Endometrium (tissue), 2 donors: ENCODE results near the gene PPP2R5E.
"Not testable (repeated sequence)": the region's sequence is repeated elsewhere in the genome, so short reads cannot be mapped to it uniquely, and the experiment has no call there.

ENCODE experiments used
- FAIRE-seq: peaks from 2 replicates; lab custom pipeline; 2012; peaks lifted over from hg19 to GRCh38; lab: Jason Lieb, UNC
- donor health status: control.
- donor health status: control.

Gene PPP2R5E

DNA sequence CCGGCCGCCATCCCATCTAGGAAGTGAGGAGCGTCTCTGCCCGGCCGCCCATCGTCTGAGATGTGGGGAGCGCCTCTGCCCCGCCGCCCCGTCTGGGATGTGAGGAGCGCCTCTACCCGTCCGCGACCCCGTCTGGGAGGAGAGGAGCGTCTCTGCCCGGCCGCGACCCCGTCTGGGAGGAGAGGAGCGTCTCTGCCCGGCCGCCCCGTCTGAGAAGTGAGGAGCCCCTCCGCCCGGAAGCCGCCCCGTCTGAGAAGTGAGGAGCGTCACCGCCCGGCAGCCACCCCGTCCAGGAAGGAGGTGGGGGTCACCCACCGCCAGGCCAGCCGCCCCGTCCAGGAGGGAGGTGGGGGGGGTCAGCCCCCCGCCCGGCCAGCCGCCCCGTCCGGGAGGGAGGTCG lies 20.7 kb downstream of the PPP2R5E start:
- FAIRE-seq, result not testable (repeated sequence)

DNA sequence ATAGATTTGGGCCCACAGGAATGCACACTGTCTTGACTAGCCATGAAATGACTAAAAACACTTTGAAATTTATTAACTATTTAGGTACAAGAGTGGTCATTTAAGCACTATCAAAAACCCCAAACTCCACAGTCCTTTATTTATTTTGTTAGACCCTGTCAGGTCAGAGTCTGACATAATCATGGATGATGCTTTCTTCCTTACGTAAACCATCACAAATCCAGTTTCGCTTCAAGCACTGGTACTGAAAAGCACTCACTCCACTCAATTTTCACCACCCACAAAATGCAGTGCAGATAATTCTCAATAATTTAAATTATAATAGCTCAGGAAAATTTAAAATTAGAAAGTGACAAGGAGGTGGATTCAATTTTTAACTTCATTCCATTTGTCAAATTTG lies 25.8 kb downstream of the PPP2R5E start:
- no peak for FAIRE-seq

GRCh38 chr14:63515240-63515639 lies 27.9 kb downstream of the PPP2R5E start:
- no peak for FAIRE-seq

DNA sequence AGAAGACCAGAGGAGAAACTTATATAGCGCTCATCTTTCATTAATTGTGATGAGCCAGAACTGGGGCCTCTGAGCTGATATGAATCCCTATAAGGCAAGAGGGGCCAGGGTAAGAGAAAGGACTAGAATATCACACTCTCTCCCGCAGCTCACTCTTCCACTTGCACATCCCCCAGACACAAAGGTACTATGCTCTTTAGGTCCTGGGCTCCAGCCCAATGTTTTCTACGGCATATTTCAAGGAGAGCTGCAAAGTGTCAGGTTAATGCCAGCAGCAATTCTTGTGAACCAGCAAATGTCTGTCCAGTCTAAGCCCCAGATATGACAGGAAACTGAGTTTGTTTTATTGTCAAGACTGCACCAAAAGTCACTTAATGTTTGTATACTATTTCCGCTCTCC lies 29.4 kb downstream of the PPP2R5E start:
- FAIRE-seq, result no peak

- no peak for FAIRE-seq
These were observed 30.3 kb downstream of the PPP2R5E start for GRCh38 chr14:63512861-63513260.

- no peak for FAIRE-seq
These were observed 32.6 kb downstream of the PPP2R5E start for GRCh38 chr14:63510538-63510937.

- no peak for FAIRE-seq
These were observed 35.1 kb downstream of the PPP2R5E start for GRCh38 chr14:63508033-63508432.

GRCh38 chr14:63504648-63505047 lies 38.5 kb downstream of the PPP2R5E start:
- no peak for FAIRE-seq

GRCh38 chr14:63501429-63501828 lies 41.7 kb downstream of the PPP2R5E start:
- no peak for FAIRE-seq

DNA sequence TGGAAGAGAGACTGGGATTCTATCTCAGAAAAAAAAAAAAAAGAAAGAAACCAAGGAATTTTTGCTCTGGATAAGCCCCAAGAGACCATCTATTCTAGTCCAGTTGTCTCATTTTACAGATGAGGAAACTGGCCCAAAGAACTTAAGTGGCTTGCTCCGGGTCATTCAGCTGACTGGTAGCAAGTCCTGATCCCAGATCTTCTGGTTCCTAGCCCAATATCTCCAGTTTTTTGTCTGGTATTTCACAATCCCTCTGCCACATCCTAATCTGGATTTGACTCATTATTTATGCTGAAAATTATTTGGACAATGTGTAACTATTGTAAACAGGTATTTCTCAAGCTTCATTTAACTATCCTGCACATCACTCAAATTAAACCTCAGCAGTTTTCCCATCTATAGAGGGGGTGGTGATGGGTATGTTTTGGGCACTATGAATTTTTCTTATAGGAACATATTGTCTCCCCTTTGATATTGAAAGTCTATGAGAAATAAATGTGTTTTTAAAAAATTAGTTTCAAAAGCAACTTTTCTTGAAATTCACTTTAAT lies 43.4 kb downstream of the PPP2R5E start:
- FAIRE-seq, result no peak

DNA sequence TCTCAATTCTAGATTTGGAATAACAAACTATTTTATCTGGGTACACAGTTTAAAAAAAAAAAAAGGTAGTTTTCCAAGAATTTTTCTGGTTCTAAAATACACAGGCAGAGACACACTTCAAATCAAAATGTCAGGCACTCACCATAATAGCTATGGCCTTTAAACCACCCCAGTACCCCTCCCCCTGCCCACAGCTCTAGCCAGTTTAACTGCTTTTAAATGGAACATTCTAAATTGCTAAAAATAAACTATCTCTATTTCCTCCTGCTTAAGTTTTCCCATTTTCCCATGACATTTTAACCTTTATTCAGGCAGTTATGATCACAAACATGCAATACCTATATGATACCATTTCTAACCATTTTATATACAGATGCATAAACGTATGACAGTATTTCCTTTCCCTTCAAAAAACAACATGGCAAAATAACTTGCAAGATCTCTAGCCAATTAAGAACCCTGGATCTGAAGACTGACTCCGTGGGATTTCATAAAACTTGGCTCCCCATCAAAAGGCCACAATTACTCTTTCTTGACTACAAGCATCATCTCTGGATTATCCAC lies 46.3 kb downstream of the PPP2R5E start:
- no peak for FAIRE-seq

GRCh38 chr14:63493246-63493645 lies 49.9 kb downstream of the PPP2R5E start:
- FAIRE-seq, result no peak

GRCh38 chr14:63492391-63492790 lies 50.8 kb downstream of the PPP2R5E start:
- no peak for FAIRE-seq

- no peak for FAIRE-seq
These were observed 55.5 kb downstream of the PPP2R5E start for GRCh38 chr14:63487724-63488123.

- FAIRE-seq, result no peak
These were observed 56.4 kb downstream of the PPP2R5E start for GRCh38 chr14:63486738-63487137.

- FAIRE-seq, result no peak
These were observed 59.9 kb downstream of the PPP2R5E start for GRCh38 chr14:63483315-63483714.

DNA sequence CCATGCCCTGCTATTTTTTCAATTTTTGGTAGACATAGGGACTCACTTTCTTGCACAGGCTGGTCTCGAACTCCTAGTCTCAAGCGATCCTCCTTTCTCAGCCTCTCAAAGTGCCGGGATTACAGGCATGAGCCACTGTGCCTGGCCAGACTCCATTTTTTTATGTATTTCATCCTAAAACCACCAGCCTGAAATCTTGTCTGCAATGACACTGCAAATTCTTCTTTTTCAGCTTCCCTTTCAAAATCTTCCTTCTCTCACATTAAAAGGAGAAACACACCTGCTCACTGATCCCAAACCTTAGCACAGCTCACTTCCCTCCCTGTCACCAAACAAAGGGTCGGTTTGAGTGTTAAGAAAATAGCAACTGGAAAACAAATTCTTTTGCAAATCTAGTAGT lies 62.6 kb downstream of the PPP2R5E start:
- no peak for FAIRE-seq

GRCh38 chr14:63478437-63478852 lies 64.7 kb downstream of the PPP2R5E start:
- FAIRE-seq, result no peak

- no peak for FAIRE-seq
These were observed 65.2 kb downstream of the PPP2R5E start for GRCh38 chr14:63478010-63478409.

DNA sequence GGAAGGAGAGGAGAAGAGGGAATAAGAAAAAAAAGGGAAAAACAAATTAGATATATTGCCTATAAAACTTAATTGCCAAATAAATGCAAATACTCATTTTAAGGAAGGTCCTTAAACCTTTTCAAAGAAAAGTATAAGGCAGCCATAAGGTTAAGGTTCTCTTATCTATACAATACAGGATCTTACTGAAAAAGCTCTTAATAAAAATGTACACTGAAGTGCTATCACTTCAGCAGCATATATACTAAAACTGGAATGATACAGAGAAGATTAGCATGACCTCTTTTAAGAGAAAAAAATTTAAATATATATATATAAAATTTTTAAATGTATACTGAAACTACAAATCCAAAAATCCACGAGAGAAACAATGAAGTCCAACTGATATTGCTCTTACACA lies 65.6 kb downstream of the PPP2R5E start:
- FAIRE-seq, result no peak

DNA sequence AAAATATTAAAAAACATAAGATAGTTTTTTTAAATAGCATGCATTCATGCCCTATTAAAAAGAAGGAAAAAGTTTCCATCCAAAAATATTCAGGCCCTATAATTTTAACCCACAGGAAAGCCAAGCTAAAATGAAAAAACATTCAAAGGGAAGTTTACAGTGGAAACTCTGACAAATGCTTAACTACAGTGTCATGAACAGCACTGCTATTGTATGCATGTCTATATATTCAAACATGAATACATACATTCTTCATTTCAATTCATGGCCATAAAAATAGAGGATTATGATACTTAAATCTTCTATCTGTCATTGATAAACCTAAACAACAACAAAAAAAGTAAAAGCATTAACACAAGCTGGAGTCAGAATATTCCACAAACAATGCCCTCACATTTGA lies 67.4 kb downstream of the PPP2R5E start:
- FAIRE-seq, result no peak

DNA sequence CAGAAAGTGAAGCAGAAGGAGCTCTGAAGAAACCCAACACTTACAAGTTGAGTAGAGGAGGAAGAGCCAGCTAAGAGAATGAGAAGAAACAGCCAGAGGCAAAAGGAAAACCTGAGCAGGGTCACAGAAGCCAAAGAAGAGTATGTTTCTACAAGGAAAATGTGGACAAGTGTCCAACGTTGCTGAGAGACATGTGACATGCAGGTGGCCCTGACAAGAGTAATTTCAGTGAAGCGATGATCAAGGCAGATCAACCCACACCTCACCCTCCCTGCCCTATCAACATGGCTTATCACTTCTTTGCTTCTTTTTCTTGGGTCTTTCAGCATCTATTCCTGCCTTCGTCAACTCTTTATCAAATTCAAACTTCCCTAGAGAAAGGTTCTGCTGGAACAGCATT lies 68.3 kb downstream of the PPP2R5E start:
- no peak for FAIRE-seq

DNA sequence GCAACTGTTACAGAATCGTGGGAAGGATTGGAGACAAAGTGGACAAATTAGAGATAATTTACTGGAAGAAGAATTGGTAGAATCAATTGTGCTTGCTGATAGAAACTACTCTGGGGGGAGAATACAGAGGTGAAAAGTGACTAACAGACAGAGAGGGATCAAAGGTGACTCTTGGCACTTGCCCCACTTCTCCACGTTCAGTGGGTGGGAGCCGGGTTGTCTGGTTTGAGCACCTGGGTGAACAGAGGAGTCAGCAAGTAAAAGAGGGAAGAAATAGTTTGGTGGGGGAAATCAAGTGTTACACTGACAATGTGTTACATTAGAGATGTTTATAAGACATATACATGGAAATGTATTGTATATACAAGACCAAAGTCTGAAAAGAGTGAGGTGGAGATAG lies 69.1 kb downstream of the PPP2R5E start:
- FAIRE-seq, result no peak

GRCh38 chr14:63472986-63473788 lies 70.0 kb downstream of the PPP2R5E start:
- no peak for FAIRE-seq
